ENCODE measurements around the gene NXPH3.

- no peak for TF ChIP-seq CTCF (conservative IDR thresholded peaks at IDR 0.05; ENCODE audit: low read length)
- TF ChIP-seq EZH2phosphoT487 (IDR thresholded peaks at IDR 0.05; ENCODE audit: borderline replicate concordance) = no peak
Measured at GRCh38 chr17:49554694-49555494, 20.8 kb upstream of the NXPH3 start.

Data from Loucy (cell line).